Stomach smooth muscle (tissue), 2 donors: ENCODE measurements around the gene MAML3.

ENCODE experiments used
- H3K27ac ChIP-seq: one replicate; pipeline ENCODE4 v1.7.0; 2013; ENCODE audit warnings: mild to moderate bottlenecking, low read length, inconsistent platforms
- H3K27me3 ChIP-seq, 2 donors: one replicate each; pipeline ENCODE4 v1.7.0; 2013; ENCODE audit warnings: low read length in 2 of 2; ENCODE audit not compliant: insufficient read depth in 2 of 2, control insufficient read depth in 1 of 2
- H3K36me3 ChIP-seq, 2 donors: one replicate each; pipeline ENCODE4 v1.7.0; 2013; ENCODE audit warnings: low read length in 2 of 2; ENCODE audit not compliant: control insufficient read depth in 2 of 2, insufficient read depth in 2 of 2
- H3K4me1 ChIP-seq: one replicate; pipeline ENCODE4 v1.7.0; 2013; ENCODE audit warnings: low read length; ENCODE audit not compliant: control insufficient read depth, insufficient read depth
- H3K4me3 ChIP-seq, 2 donors: one replicate each; pipeline ENCODE4 v1.7.0; 2013; ENCODE audit warnings: low read length in 2 of 2
- H3K9ac ChIP-seq, 2 donors: one replicate each; pipeline ENCODE4 v1.7.0; 2013; ENCODE audit warnings: low read length in 2 of 2, mild to moderate bottlenecking in 1 of 2
- H3K9me3 ChIP-seq, 2 donors: one replicate each; pipeline ENCODE4 v1.7.0; 2013; ENCODE audit warnings: low read length in 2 of 2; ENCODE audit not compliant: control insufficient read depth in 2 of 2
- donor health status: healthy.
- donor health status: Pancreatic carcinoma.

The MAML3 gene

DNA sequence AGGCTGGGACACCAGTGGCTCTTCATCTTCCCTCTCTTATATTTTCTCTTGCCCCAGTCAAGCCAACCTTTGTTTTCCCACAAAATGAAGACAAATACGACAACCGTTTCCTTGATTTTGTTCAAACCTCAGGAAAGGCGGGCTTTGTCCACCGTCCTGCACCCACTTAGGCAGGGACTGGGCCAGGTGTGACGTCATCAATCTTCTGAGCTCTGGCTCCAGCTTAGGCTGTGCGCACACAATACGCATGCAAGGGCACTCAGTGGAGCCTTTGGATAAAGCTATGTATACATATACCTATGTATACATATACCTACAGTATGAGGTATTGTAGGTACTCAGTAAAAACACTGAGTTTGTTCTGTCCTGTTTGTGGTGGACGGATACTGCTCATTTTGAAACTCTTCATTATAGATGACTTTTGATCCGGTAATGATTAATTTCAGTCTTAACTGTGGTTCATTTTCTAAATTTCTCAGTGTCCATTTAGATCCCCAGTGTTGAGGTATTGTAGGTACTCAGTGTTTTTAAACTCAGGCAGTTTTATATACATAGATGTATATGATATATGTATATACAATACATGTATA, 293.5 kb downstream of the MAML3 start:
- no peak overlapping the region for H3K9ac ChIP-seq
- H3K4me3 ChIP-seq, result no peak overlapping the region
- H3K36me3 ChIP-seq, result no peaks in the 10 kb centered on the region
- no peaks in the 10 kb centered on the region for H3K9me3 ChIP-seq
- no peak overlapping the region for H3K27ac ChIP-seq
- H3K27me3 ChIP-seq, result no peaks in the 10 kb centered on the region
- H3K4me1 ChIP-seq, result peaks cover 3% of the 10 kb centered on the region

DNA sequence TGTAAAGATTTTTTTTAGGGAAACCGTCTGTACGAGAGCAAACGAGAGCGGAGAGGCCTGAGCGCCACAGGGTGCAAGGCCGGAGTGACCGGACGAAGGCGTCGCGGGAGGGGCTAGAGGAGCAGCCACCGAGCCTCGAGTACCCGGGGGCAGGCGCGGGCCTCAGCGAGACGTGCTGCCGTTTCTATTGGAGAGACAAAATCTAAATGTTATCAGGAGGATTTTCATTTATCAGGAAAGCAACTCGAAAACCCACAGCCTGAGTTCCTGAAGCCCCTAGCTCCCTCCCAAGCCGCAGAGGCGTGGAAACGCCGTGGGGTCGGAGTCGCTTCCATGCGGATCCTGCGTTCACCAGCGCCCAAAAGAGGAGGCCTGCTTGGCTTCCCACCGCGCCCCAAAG, 294.1 kb downstream of the MAML3 start:
- Histone ChIP-seq H3K27me3 (no peaks in the 10 kb centered on the region), H3K4me3 (no peak overlapping the region), H3K9ac (no peak overlapping the region)

DNA sequence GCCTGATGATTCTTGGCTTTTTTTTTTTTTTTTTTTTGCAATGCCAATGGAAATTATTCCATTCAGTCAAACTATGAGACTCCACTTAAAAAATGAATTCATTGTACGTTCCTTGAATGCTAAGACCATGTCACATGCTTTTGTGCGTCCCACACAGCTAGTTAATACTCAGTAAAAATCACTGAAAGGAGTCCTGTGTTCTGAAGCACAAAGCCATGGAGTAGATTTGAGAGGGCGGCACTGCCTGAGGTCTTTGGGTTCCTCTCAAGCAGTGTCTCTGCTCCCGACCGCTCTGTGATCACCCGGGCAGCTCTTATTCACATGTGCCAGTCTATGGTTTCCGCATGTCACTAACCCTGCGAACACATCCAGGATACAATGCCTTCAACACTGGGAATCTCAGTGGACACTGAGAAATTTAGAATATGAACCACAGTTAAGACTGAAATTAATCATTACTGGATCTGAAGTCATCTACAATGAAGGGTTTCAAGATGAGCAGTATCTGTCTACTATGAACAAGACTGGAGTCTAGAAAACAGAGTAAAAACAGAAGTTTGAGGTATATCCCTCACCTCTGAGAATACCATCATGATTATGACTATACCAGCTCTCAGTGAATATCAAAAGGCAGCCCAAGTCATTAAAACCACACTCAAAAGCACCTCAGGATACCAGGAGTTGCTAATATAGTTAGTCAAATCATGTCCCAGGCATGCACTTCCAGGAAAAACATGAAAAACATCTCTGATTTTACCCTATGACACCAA, 295.4 kb downstream of the MAML3 start:
- H3K9me3 ChIP-seq, result no peaks in the 10 kb centered on the region
- no peaks in the 10 kb centered on the region for H3K27me3 ChIP-seq
- H3K27ac ChIP-seq, result no peak overlapping the region
- H3K9ac ChIP-seq, result no peak overlapping the region
- H3K36me3 ChIP-seq, result no peaks in the 10 kb centered on the region
- peaks cover 3% of the 10 kb centered on the region for H3K4me1 ChIP-seq
- H3K4me3 ChIP-seq, result no peak overlapping the region

More for the DNA sequence above, 294.1 kb downstream of the MAML3 start:
- Histone ChIP-seq H3K36me3 (no peaks in the 10 kb centered on the region), H3K4me1 (peaks cover 3% of the 10 kb centered on the region), H3K27ac (no peak overlapping the region), H3K9me3 (no peaks in the 10 kb centered on the region)

DNA sequence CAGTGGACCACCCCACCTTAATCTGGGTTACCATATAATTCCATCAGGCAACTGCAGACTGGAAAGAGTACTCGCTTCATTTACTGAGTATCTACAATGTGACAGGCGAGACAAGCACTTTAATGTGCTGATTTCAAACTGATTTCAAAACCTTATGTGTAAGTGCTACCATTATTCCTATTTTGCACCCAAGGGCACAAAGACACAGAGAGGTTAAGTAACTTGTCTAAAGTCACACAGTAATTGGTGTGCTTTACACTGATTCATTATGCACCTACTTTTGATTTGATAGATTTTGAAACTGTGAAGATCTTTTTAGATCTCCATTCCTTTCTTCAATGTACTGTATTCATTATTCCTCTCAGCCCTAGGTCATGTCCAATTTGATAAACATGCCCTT, 296.0 kb downstream of the MAML3 start:
- H3K4me3 ChIP-seq, result no peak overlapping the region
- H3K36me3 ChIP-seq, result no peaks in the 10 kb centered on the region
- no peaks in the 10 kb centered on the region for H3K9me3 ChIP-seq
- H3K4me1 ChIP-seq, result peaks cover 3% of the 10 kb centered on the region
- no peaks in the 10 kb centered on the region for H3K27me3 ChIP-seq
- no peak overlapping the region for H3K27ac ChIP-seq
- H3K9ac ChIP-seq, result no peak overlapping the region

DNA sequence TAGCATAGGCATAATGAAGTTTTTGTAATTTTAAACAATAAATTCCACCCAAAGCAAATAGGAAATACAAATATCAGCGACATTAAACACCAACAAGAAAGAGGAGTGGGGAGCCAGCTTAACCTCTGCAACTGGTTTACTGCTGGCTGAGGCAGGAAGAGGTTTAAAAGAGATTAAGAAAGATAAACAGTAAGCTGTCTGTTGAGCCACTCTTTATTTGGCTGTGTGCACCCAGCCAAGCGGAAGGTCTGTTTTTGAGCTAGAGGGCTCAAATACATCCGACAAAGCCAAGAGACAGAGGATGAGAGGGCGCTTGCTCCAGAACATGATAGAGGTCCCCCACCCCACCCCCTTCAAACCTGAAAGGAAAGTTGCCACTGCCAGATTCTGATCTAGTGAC, 297.0 kb downstream of the MAML3 start:
- Histone ChIP-seq H3K27me3 (no peaks in the 10 kb centered on the region), H3K36me3 (no peaks in the 10 kb centered on the region), H3K4me3 (no peak overlapping the region), H3K4me1 (peaks cover 3% of the 10 kb centered on the region), H3K9me3 (no peaks in the 10 kb centered on the region), H3K27ac (no peak overlapping the region), H3K9ac (no peak overlapping the region)

DNA sequence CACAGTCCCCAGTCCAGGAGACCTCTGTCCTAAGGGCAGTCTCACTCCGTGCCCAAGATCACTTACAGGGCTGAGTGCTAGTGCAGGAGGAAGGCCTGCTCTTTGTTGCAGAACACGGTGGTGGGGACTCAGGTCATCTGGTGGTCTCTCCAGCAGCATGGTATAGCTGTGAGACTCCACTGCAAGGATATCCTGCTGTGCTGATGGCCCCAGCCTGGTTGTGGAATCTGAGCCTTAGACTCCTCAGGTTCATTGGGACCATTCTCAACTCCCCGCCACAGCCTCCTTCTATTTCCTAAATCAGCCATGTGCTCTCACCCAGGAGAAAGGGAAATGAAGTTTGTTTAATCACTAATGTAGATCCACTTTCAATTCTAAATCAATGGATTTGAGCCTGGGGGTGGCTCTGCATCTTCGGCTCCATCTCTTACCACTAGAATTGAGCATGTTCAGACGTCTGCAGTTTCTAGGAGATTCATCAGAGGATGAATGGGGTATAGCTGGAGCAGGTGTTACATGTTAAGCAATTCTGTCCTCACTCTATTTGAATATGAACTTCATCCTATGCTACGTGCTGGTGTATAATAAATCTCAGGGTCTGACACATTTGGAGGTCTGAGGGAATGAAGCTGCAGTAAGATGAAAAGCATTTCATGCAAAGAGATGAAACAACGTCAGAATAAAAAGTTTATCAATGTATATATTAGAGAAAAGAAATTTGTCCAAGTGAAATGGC, 299.1 kb downstream of the MAML3 start:
- Histone ChIP-seq H3K9ac (no peak overlapping the region), H3K36me3 (no peaks in the 10 kb centered on the region), H3K9me3 (no peaks in the 10 kb centered on the region), H3K27me3 (no peaks in the 10 kb centered on the region), H3K4me3 (no peak overlapping the region), H3K4me1 (peaks cover 3% of the 10 kb centered on the region), H3K27ac (no peak overlapping the region)

DNA sequence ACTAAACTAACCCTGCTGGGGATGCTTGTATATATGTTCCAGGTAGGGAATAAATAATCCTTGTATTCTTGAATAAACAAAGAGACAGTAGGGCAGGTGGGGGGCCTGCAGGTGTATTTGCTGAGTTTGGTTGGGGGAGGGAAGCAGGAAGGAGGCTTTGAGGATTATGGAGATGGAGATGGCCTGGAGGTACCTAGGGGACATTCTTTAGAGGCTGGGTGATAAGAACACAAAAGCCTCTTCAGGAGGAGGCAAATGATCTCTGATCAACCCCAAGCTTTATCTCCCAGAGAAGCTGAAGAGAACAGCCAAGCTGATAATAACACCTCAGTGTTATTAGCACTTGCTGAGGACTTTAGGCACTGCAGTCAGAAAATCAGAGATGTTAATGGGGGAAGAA, 300.7 kb downstream of the MAML3 start:
- no peak overlapping the region for H3K9ac ChIP-seq
- no peaks in the 10 kb centered on the region for H3K9me3 ChIP-seq
- H3K4me3 ChIP-seq, result no peak overlapping the region
- no peaks in the 10 kb centered on the region for H3K36me3 ChIP-seq
- no peak overlapping the region for H3K27ac ChIP-seq
- H3K4me1 ChIP-seq, result peaks cover 3% of the 10 kb centered on the region
- H3K27me3 ChIP-seq, result no peaks in the 10 kb centered on the region

DNA sequence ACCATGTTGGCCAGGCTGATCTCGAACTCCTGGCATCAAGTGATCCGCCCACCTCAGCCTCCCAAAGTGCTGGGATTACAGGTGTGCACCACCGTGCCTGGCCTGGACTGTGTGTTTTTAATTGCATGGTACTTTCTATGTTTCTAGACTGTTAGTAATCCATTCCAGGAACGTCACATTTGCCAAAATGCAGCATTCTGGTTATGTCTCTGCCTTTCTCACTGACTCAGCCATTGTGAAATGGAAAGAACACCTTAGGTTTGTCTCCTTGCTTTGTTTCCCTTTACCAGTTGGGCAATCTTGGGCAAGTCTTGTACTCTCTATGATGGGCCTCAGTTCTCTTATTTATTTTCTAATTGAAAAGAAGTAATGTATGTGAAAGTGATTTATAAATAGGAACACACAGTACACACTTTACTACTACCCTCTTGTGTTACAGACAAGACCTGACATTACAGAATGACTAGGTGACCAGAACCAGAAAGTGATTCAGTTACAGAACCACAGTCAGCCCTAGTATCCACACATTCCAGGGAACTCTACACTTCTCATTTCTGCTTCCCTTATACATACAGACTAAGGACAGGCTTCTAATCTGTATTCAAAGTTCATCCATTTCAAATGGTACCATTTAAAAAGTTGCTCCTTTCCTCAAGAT, 301.2 kb downstream of the MAML3 start:
- Histone ChIP-seq H3K9me3 (no peaks in the 10 kb centered on the region), H3K27ac (no peak overlapping the region), H3K36me3 (no peaks in the 10 kb centered on the region), H3K27me3 (no peaks in the 10 kb centered on the region), H3K4me3 (no peak overlapping the region), H3K9ac (no peak overlapping the region), H3K4me1 (peaks cover 3% of the 10 kb centered on the region)

DNA sequence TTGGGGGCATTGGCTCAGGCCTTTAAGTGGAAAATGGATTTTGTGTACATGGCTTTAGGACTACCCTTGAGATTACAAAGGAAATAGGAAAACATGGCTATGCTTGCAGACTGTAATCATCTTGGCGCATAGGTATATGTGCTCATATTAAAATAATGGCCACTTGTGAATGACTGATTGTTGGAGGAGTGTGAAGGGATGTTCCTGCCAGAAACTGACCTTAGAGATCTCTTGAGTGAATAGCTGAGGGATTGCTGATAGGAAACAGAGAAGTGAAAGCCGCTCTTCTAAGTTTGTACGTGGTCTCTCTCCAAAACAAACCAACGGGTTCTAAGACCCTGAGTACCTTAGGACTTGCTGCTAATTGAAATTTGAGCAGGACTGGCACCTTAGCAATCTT, 302.3 kb downstream of the MAML3 start:
- Histone ChIP-seq H3K27me3 (no peaks in the 10 kb centered on the region), H3K27ac (no peak overlapping the region), H3K4me1 (no peaks in the 10 kb centered on the region), H3K36me3 (no peaks in the 10 kb centered on the region), H3K9ac (no peak overlapping the region), H3K9me3 (no peaks in the 10 kb centered on the region), H3K4me3 (no peak overlapping the region)

DNA sequence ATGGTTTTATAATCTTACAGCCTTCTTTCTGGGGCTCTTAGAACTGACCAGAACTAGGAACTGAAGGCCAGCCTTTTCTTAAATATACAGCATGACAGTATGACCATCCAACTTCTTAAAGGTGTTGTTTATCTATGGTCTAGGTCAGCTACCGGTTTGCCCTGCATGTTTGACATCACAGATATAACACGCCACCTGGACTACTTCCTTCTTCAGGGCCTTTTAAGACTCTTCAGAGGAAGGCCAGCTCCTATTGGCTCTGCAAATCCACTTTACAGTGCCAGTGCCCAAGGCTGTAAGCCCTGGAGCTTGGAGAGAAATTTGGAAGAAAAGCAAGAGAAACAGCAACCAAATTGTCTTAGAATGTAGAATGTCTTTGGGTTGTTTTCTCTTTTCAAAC, 302.9 kb downstream of the MAML3 start:
- H3K27me3 ChIP-seq, result no peaks in the 10 kb centered on the region
- no peaks in the 10 kb centered on the region for H3K36me3 ChIP-seq
- H3K27ac ChIP-seq, result no peak overlapping the region
- no peak overlapping the region for H3K9ac ChIP-seq
- no peak overlapping the region for H3K4me3 ChIP-seq
- H3K9me3 ChIP-seq, result no peaks in the 10 kb centered on the region
- H3K4me1 ChIP-seq, result no peaks in the 10 kb centered on the region
